ENCODE data around the gene AGTRAP.

- no peak for TF ChIP-seq E2F6 (IDR thresholded peaks at IDR 0.05)
- TF ChIP-seq, protein P1, sequence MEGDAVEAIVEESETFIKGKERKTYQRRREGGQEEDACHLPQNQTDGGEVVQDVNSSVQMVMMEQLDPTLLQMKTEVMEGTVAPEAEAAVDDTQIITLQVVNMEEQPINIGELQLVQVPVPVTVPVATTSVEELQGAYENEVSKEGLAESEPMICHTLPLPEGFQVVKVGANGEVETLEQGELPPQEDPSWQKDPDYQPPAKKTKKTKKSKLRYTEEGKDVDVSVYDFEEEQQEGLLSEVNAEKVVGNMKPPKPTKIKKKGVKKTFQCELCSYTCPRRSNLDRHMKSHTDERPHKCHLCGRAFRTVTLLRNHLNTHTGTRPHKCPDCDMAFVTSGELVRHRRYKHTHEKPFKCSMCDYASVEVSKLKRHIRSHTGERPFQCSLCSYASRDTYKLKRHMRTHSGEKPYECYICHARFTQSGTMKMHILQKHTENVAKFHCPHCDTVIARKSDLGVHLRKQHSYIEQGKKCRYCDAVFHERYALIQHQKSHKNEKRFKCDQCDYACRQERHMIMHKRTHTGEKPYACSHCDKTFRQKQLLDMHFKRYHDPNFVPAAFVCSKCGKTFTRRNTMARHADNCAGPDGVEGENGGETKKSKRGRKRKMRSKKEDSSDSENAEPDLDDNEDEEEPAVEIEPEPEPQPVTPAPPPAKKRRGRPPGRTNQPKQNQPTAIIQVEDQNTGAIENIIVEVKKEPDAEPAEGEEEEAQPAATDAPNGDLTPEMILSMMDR (IDR thresholded peaks at IDR 0.05; ENCODE audit: control extremely low read depth in 1 of 3, insufficient read depth in 1 of 3, low read depth in 1 of 3, low read length in 3 of 3) = no peak
- no peak for TF ChIP-seq CBX5 (IDR thresholded peaks at IDR 0.05; ENCODE audit: low read depth, low read length)
- no peak for TF ChIP-seq TBP (IDR thresholded peaks at IDR 0.05; ENCODE audit: low read depth, low read length)
These were observed 35.1 kb upstream of the AGTRAP start for GRCh38 chr1:11700601-11701467.

Data from H1 (cell line).